AG04449 (cell line): ENCODE data around the gene TANGO2.

Source experiments
- CTCF ChIA-PET: fragments of 350-600 bp; formaldehyde crosslinking; extraction: SDS; loops from one replicate; lab custom pipeline; 2021; ENCODE audit warnings: antibody characterized with exemption; lab: Yijun Ruan, JAX
- POLR2A ChIA-PET: fragments of 400-600, 350-600 bp; formaldehyde crosslinking; extraction: SDS; loops from one replicate; lab custom pipeline; 2020; ENCODE audit warnings: antibody characterized with exemption, inconsistent platforms; lab: Yijun Ruan, JAX
- DNase-seq: peaks from one replicate; pipeline ENCODE4 v3.0.0-alpha.2; 2010; ENCODE audit warnings: low read depth, low spot score
- H3K4me3 ChIP-seq: 2 replicates; pipeline ENCODE4 v1.5.1; 2011; ENCODE audit warnings: low read depth, mild to moderate bottlenecking, control low read depth, low read length
- CTCF ChIP-seq: IDR thresholded peaks from one replicate; pipeline ENCODE4 v1.5.1; 2011; ENCODE audit warnings: mild to moderate bottlenecking, moderate library complexity, low read length, control low read depth, inconsistent platforms; ENCODE audit not compliant: insufficient read depth; ENCODE audit errors: missing control alignments

TANGO2 gene

GRCh38 chr22:20024225-20024624 lies 3.3 kb downstream of the TANGO2 start:
- POLR2A ChIA-PET: no interaction called here
- CTCF ChIA-PET: interaction anchor here (0.6 to 1.8 kb wide), 4 partner anchors 9 to 54 kb away, joined by 3 to 6 read pairs (median 4); no protein-coding TSS in a partner anchor

GRCh38 chr22:20024650-20025397 lies 3.9 kb downstream of the TANGO2 start:
- ChIA-PET POLR2A (no interaction called here), CTCF (interaction anchor here (0.6 to 1.8 kb wide), 4 partner anchors 10 to 54 kb away, joined by 3 to 6 read pairs (median 4); no protein-coding TSS in a partner anchor)
- DNase-seq: no peak
- no peak overlapping the region for H3K4me3 ChIP-seq
- TF ChIP-seq CTCF: no peak

More at GRCh38 chr22:20024225-20024624, 3.3 kb downstream of the TANGO2 start:
- TF ChIP-seq CTCF: no peak
- no peak for DNase-seq
- H3K4me3 ChIP-seq: no peak overlapping the region

- POLR2A ChIA-PET: no interaction called here
- TF ChIP-seq CTCF: no peak
- H3K4me3 ChIP-seq: no peak overlapping the region
- DNase-seq: no peak
- CTCF ChIA-PET: interaction anchor here (1.8 kb wide), 1 partner anchor 13 kb away, joined by 4 read pairs; no protein-coding TSS in a partner anchor
Observed at GRCh38 chr22:20025401-20026203, 4.7 kb downstream of the TANGO2 start.

GRCh38 chr22:20026204-20026908 lies 5.4 kb downstream of the TANGO2 start:
- DNase-seq: no peak
- ChIA-PET POLR2A (no interaction called here), CTCF (no interaction called here)
- no peak for TF ChIP-seq CTCF
- no peak overlapping the region for H3K4me3 ChIP-seq

- POLR2A ChIA-PET: no interaction called here
- no peak for TF ChIP-seq CTCF
- CTCF ChIA-PET: interaction anchor here (0.9 kb wide), 1 partner anchor 56 kb away, joined by 3 read pairs; no protein-coding TSS in a partner anchor
- no peak overlapping the region for H3K4me3 ChIP-seq
- DNase-seq: no peak
Observed at GRCh38 chr22:20026996-20027601, 6.2 kb downstream of the TANGO2 start.
